Adrenal gland (tissue), 12 donors: Measurements from ENCODE around the gene DCANP1. TPM values are rescaled to one million over a fixed set of nuclear protein-coding genes. Genes with fewer than 3 reads are reported as not detected.

Source experiments
- DNase-seq, 7 donors: peaks; one replicate each; pipeline ENCODE4 v3.0.0-alpha.2; 2019 to 2020
- H3K27ac ChIP-seq, 5 donors: fragments of 200-600 bp; sonication (generic) in 4 of 5; 1 replicate in 3 of 5; 2 replicates in 2 of 5; pipeline versions ENCODE4 v1.5.1 to v1.8.0; 2016 to 2020; ENCODE audit warnings: mild to moderate bottlenecking in 1 of 5
- H3K27me3 ChIP-seq: fragments of 200-600 bp; 2 replicates; pipeline ENCODE4 v1.8.0; 2021
- H3K36me3 ChIP-seq, 2 donors: fragments of 200-600 bp; replicated peaks in 1 of 2; 1 replicate in 1 of 2; 2 replicates in 1 of 2; pipeline versions ENCODE4 v1.5.1 to v1.8.0; 2018 to 2022
- H3K4me1 ChIP-seq, 2 donors: fragments of 200-600 bp; replicated peaks in 1 of 2; 1 replicate in 1 of 2; 2 replicates in 1 of 2; pipeline versions ENCODE4 v1.5.1 to v1.8.0; 2018 to 2021
- H3K4me3 ChIP-seq, 4 donors: fragments of 200-600 bp; sonication (generic) in 3 of 4; one replicate each; pipeline ENCODE4 v1.5.1; 2016 to 2018
- H3K9me3 ChIP-seq, 3 donors: fragments of 200-600 bp; sonication (generic) in 1 of 3; replicated peaks in 1 of 3; 1 replicate in 2 of 3; 2 replicates in 1 of 3; pipeline versions ENCODE4 v1.5.1 to v1.8.0; 2016 to 2021
- POLR2A ChIP-seq, 2 donors: fragments of 450-650 bp; IDR thresholded peaks; one replicate each; pipeline ENCODE4 v1.6.1; 2017; ENCODE audit warnings: antibody characterized with exemption in 2 of 2, mild to moderate bottlenecking in 2 of 2, moderate library complexity in 1 of 2
- WGBS, 4 donors: extraction: QIAGEN DNeasy Blood & Tissue Kit in 2 of 4; methylation state at CpG; one replicate each; pipeline versions ENCODE4 v1.1.5 to v1.1.7; 2013 to 2017; 5-methylcytosine and 5-hydroxymethylcytosine counted together
- intact Hi-C, 2 donors: fragments of 100-400 bp; cut with DNase I; formaldehyde crosslinking; loops; one replicate each; pipeline versions ENCODE4 v1.14.1 to v1.15.0; 2022 to 2023
- polyA plus RNA-seq, 3 donors: library from polyadenylated mRNA; stranded (reverse); fragments of 200-250 nt in 2 of 3; fragments of 350-450 nt in 1 of 3; fragmentation: Illumina TruSeq in 1 of 3; extraction: RNeasy Lipid Tissue Mini Kit (QIAGEN cat#74804) in 1 of 3; gene quantifications; one replicate each; pipeline ENCODE4 v1.2.3, GENCODE V29; 2013 to 2014
- total RNA-seq, 9 donors: library from RNA; depleted of rRNA in 4 of 9; stranded (reverse); fragments of >200 nt in 4 of 9; fragments of 120-200 nt in 1 of 9; fragmentation: NEBNext Ultra II Directional in 1 of 9; extraction: Animal tissue kit (Norgen Biotek cat#: 25700) in 1 of 9; gene quantifications; one replicate each; pipeline versions ENCODE4 v1.1.0 to v1.2.4, GENCODE V29; 2013 to 2023
- TF ChIP-seq, protein P1 (sequence below), 6 experiments: fragments of 450-650 bp in 4 of 6; fragments of 200-600 bp in 2 of 6; sonication (generic) in 1 of 6; IDR thresholded peaks; 1 replicate in 5 of 6; 2 replicates in 1 of 6; pipeline versions ENCODE4 v1.5.1 to v1.8.0; 2016 to 2021; ENCODE audit warnings: antibody characterized with exemption in 6 of 6, mild to moderate bottlenecking in 2 of 6, moderate library complexity in 1 of 6
- donor health status: healthy with polysubstance abuse.
- donor health status: Bipolar disorder and iron deficiency.
- donor health status: DM: yes; HTN: yes; CAD: no.
- donor health status: DM: no; HTN: no; CAD: no.
- donor health status: DM: no; HTN: no; CAD: no.
- donor health status: DM: yes; HTN: yes; CAD: no.

DCANP1 gene
- total and polyA plus RNA-seq, 12 donors, result 0.08 TPM; not detected in 11

DNA sequence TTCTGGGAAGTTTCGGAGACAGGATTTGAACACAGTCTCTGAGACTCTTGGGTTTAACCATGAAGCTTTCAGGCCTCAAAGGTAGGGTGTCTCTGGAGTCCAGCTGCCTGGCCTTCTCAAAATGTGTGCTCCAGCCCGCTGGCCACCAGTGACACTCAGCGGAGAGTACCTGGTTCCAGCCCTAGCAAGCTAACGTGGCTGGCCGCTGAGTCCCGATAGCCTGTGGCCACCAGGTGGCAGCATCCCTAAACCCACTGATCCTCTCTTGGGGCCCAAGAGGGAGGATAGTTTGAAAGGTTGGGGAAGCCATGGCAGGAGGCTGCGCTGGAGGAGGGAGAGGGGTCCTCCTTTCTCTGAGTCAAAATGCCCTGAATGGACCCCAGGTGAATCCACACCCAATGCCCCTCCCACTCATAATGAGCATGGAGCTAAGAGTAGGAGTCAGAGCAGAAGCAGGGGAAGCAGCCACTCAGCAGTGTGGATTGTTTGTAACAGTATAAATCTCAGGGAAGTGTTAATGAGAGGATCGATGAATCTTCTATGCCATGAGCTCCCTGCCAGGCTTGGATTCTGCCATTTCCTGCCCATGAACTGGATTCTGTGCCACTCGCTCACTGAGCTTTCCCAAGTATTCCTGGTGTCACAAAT lies 10.4 kb upstream of the DCANP1 start:
- DNase-seq, result peak; percentile 38 to 80 (median 69)
- WGBS, 4 donors, result 47 to 73% (median 49%) methylated on average over 5 to 9 of the region's 9 CpGs
- H3K9me3 ChIP-seq, result no peaks in the 10 kb centered on the region
- TF ChIP-seq POLR2A (IDR thresholded peaks at IDR 0.05), result no peak
- TF ChIP-seq, protein P1, sequence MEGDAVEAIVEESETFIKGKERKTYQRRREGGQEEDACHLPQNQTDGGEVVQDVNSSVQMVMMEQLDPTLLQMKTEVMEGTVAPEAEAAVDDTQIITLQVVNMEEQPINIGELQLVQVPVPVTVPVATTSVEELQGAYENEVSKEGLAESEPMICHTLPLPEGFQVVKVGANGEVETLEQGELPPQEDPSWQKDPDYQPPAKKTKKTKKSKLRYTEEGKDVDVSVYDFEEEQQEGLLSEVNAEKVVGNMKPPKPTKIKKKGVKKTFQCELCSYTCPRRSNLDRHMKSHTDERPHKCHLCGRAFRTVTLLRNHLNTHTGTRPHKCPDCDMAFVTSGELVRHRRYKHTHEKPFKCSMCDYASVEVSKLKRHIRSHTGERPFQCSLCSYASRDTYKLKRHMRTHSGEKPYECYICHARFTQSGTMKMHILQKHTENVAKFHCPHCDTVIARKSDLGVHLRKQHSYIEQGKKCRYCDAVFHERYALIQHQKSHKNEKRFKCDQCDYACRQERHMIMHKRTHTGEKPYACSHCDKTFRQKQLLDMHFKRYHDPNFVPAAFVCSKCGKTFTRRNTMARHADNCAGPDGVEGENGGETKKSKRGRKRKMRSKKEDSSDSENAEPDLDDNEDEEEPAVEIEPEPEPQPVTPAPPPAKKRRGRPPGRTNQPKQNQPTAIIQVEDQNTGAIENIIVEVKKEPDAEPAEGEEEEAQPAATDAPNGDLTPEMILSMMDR (IDR thresholded peaks at IDR 0.05), result peak; percentile 43 to 75 (median 57)
- no peak overlapping the region for H3K4me3 ChIP-seq
- no peaks in the 10 kb centered on the region for H3K36me3 ChIP-seq
- intact Hi-C loops, result no loop called here
- H3K4me1 ChIP-seq, result peaks cover 8 to 12% of the 10 kb centered on the region in 2 donors
- H3K27ac ChIP-seq, result no peak overlapping the region
- no peaks in the 10 kb centered on the region for H3K27me3 ChIP-seq

DNA sequence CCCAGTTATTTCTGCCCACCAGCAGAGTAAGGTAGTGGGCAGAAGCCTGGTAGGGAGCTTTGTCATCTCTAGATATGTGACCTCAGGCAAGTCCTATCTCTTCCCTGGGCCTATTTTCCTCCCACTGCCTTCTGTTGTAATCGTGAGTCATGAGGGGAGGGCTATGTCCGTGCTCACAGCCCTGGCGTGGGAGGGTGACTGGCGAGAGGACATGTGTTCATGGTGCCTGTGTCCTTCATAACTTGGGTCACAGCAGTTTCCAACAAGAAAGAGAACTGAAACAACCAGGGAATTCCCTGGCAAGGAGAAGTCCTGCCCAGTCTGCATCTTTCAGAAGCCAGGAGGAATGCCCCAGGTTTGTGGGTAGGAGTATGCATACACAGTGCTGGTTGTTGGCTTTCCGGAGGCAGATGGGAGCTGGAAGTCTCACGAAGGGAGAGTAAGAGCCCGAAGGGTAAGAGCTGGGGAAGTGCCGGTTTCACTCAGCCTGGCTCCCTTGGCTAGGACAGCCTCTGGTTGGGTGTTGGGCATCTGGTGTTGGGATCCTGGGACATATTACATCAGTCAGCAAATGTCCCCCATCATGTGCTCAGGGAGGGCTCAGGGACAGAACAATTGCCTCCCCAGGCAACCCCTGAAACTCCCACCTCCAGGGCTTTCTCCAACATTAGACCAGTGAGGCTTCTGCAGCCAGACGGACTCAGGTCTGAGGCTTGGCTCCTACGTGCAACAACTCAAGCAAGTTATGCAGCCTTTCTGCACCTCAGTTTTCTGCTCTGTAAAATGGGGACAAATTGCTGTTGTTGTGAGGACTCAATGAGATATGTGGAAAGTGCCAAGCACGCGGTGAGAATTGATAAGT lies 9.3 kb upstream of the DCANP1 start:
- H3K4me3 ChIP-seq, result peak overlapping the region in 1 of 4 donors; percentile 18
- H3K27ac ChIP-seq, result peak overlapping the region in 3 of 5 donors; percentile 10 to 85 (median 66)
- no peaks in the 10 kb centered on the region for H3K9me3 ChIP-seq
- peaks cover 8 to 12% of the 10 kb centered on the region in 2 donors for H3K4me1 ChIP-seq
- TF ChIP-seq POLR2A (IDR thresholded peaks at IDR 0.05), result peak in 1 of 2 donors; percentile 45
- TF ChIP-seq, protein P1 (IDR thresholded peaks at IDR 0.05), result no peak
- intact Hi-C loops, result no loop called here
- peak; percentile 61 to 97 (median 93) for DNase-seq
- H3K36me3 ChIP-seq, result no peaks in the 10 kb centered on the region
- WGBS, 4 donors, result 52 to 56% (median 54%) methylated on average over 11 to 12 of the region's 12 CpGs
- H3K27me3 ChIP-seq, result no peaks in the 10 kb centered on the region

DNA sequence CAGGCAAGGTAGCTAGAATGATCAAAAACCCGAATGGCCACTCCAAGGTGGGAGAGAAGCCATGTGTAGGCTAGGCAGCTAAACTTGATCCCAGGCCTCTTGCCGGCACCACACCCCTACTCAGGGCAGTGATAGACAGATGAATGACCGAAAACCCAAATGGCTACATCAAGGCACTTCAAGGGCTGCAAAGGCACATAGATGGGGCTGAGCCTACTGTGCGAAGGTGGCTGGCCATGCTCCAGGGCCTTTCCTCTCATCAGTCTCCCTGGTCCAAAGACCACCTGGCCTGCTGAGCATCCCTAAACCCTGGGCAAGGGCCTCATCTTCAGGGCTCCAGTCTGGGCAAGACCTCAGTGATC lies 8.7 kb upstream of the DCANP1 start:
- Histone ChIP-seq H3K9me3 (no peaks in the 10 kb centered on the region), H3K27ac (peak overlapping the region in 3 of 5 donors; percentile 10 to 85 (median 66)), H3K27me3 (no peaks in the 10 kb centered on the region), H3K4me1 (peaks cover 8 to 12% of the 10 kb centered on the region in 2 donors), H3K4me3 (no peak overlapping the region), H3K36me3 (no peaks in the 10 kb centered on the region)
- intact Hi-C loops, result no loop called here
- TF ChIP-seq POLR2A (IDR thresholded peaks at IDR 0.05), result no peak
- DNase-seq, result no peak
- 93 to 100% (median 98%) methylated on average over 2 to 4 of the region's 4 CpGs for WGBS, 4 donors

DNA sequence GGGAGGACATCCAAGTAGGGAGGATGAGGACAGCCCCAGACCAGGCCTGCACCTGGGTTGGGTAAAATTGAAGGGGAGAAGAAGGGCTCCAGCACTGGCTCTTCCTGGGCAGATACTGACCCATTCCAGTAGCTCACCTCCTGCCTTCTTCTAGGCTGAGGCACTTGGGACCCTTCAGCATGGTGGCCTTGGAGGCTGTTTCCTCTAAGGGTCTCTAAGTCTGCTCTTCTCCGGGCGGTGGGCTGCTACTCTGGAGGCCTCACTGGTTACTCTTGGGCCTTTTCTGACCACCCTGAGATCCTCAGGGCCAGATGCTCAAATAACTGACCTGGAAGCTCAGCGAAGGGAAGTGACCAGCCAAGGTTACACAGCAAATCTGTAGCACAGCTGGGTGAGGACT lies 7.8 kb upstream of the DCANP1 start:
- Histone ChIP-seq H3K4me1 (peaks cover 8 to 12% of the 10 kb centered on the region in 2 donors), H3K36me3 (no peaks in the 10 kb centered on the region), H3K27me3 (no peaks in the 10 kb centered on the region), H3K27ac (no peak overlapping the region), H3K4me3 (no peak overlapping the region), H3K9me3 (no peaks in the 10 kb centered on the region)
- WGBS, 4 donors, result 95 to 100% (median 97%) methylated on average over 1 to 3 of the region's 3 CpGs
- intact Hi-C loops, result no loop called here
- no peak for DNase-seq
- TF ChIP-seq, protein P1 (IDR thresholded peaks at IDR 0.05), result no peak
- no peak for TF ChIP-seq POLR2A (IDR thresholded peaks at IDR 0.05)
